Endothelial cell (in vitro differentiated cells): Measurements from ENCODE around the gene ZBTB22. TPM values are rescaled to one million over a fixed set of nuclear protein-coding genes. Genes with fewer than 3 reads are reported as not detected.
"Not testable (repeated sequence)": the region's sequence is repeated elsewhere in the genome, so short reads cannot be mapped to it uniquely, and the experiment has no call there.

ENCODE experiments used
- DNase-seq: peaks from one replicate; pipeline ENCODE4 v3.0.0; 2021; ENCODE audit warnings: low spot score
- H3K27ac Mint-ChIP-seq: one replicate; pipeline ENCODE4 v1.8.0; 2021; ENCODE audit warnings: mixed read lengths, inconsistent platforms; ENCODE audit not compliant: unreplicated experiment
- H3K27me3 Mint-ChIP-seq: one replicate; pipeline ENCODE4 v1.8.0; 2021; ENCODE audit warnings: mild to moderate bottlenecking, moderate library complexity, mixed read lengths, inconsistent platforms; ENCODE audit not compliant: unreplicated experiment
- H3K36me3 Mint-ChIP-seq: one replicate; pipeline ENCODE4 v1.8.0; 2021; ENCODE audit warnings: mild to moderate bottlenecking, low read depth, mixed read lengths, inconsistent platforms; ENCODE audit not compliant: unreplicated experiment
- H3K4me1 Mint-ChIP-seq: one replicate; pipeline ENCODE4 v1.8.0; 2021; ENCODE audit warnings: mild to moderate bottlenecking, mixed read lengths, inconsistent platforms; ENCODE audit not compliant: unreplicated experiment
- H3K4me3 Mint-ChIP-seq: one replicate; pipeline ENCODE4 v1.8.0; 2021; ENCODE audit warnings: mild to moderate bottlenecking, mixed read lengths, inconsistent platforms; ENCODE audit not compliant: unreplicated experiment
- H3K9me3 Mint-ChIP-seq: one replicate; pipeline ENCODE4 v1.8.0; 2021; ENCODE audit warnings: mixed read lengths, inconsistent platforms; ENCODE audit not compliant: unreplicated experiment
- CTCF ChIP-seq: fragments of 200-600 bp; sonication (generic); IDR thresholded peaks from one replicate; pipeline ENCODE4 v1.5.0; 2021; ENCODE audit warnings: antibody characterized with exemption; ENCODE audit not compliant: unreplicated experiment
- long read RNA-seq: library from polyadenylated mRNA; unstranded; transcript quantifications from one replicate; pipeline ENCODE4 v2.0.0, GENCODE V29; 2020; ENCODE audit not compliant: unreplicated experiment
- total RNA-seq: library from RNA; stranded (reverse); fragmentation: NEBNext Ultra II Directional; extraction: Animal tissue kit (Norgen Biotek cat#: 25700); gene quantifications from one replicate; pipeline ENCODE4 v1.2.1, GENCODE V29; 2021; ENCODE audit not compliant: unreplicated experiment

Gene ZBTB22
- 16.9 TPM for total RNA-seq
- long read RNA-seq, result 0 reads

GRCh38 chr6:33317669-33318425 lies at the start of gene ZBTB22:
Gene ZBTB22, minus strand, starts transcription at chr6:33317744. Its CDS starts 828 bp downstream, at chr6:33316916.
- H3K4me1 Mint-ChIP-seq, result peaks cover 54% of the 10 kb centered on the region
- H3K27ac Mint-ChIP-seq, result peak within 1 kb of the TSS; percentile 64
- peaks cover 17% of the 10 kb centered on the region for H3K27me3 Mint-ChIP-seq
- peaks cover 32% of the 10 kb centered on the region for H3K36me3 Mint-ChIP-seq
- peak within 1 kb of the TSS; percentile 97 for H3K4me3 Mint-ChIP-seq
- TF ChIP-seq CTCF, result no peak
- peak; percentile 95 for DNase-seq
- no peaks in the 10 kb centered on the region for H3K9me3 Mint-ChIP-seq

DNA sequence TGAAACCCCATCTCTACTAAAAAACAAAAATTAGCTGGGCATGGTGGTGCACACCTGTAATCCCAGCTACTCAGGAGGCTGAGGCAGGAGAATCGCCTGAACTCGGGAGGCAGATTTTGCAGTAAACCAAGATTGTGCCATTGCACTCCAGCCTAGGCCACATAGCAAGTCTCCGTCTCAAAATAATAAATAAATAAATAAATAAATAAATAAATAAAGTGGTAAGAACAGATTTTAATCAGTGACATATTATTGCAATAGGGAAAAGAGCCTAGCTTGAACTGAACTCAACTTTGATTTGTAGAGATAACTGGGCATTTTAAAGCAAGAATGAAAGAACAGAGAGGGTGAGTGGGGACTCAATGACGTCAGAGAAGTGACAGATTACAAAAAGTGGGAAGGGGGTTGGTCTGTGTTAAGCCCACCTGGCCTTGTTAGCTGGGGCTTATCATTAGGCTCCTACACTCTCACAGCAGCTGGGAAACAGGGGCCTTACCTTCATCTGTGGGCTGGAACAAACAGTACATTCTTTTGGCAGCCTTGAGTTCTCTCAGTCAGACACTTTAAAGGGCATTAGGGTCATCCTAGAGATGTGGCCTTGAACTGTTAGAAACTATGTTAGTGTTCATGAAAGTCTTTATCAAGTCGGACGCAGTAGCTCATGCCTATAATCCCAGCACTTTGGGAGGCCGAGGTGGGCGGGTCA lies 49.6 kb upstream of the ZBTB22 start:
- Mint-ChIP-seq H3K36me3 (no peaks in the 10 kb centered on the region), H3K4me1 (peaks cover 4% of the 10 kb centered on the region), H3K4me3 (no peak overlapping the region), H3K27me3 (peaks cover 1% of the 10 kb centered on the region), H3K9me3 (no peaks in the 10 kb centered on the region), H3K27ac (no peak overlapping the region)
- TF ChIP-seq CTCF, result no peak
- DNase-seq, result no peak

- not testable (repeated sequence) for H3K9me3 Mint-ChIP-seq, DNase-seq, H3K4me3 Mint-ChIP-seq, H3K36me3 Mint-ChIP-seq, H3K4me1 Mint-ChIP-seq, H3K27ac Mint-ChIP-seq, H3K27me3 Mint-ChIP-seq
These were observed 47.8 kb upstream of the ZBTB22 start for GRCh38 chr6:33365206-33365971.

- H3K9me3 Mint-ChIP-seq, H3K27ac Mint-ChIP-seq, DNase-seq, H3K27me3 Mint-ChIP-seq, H3K36me3 Mint-ChIP-seq, H3K4me1 Mint-ChIP-seq, H3K4me3 Mint-ChIP-seq: not testable (repeated sequence)
These were observed 47.1 kb upstream of the ZBTB22 start for GRCh38 chr6:33364475-33365205.

- not testable (repeated sequence) for H3K4me1 Mint-ChIP-seq, H3K27me3 Mint-ChIP-seq, H3K27ac Mint-ChIP-seq, H3K36me3 Mint-ChIP-seq, DNase-seq, H3K4me3 Mint-ChIP-seq, H3K9me3 Mint-ChIP-seq
These were observed 45.9 kb upstream of the ZBTB22 start for GRCh38 chr6:33363486-33363885.

GRCh38 chr6:33359331-33359730 lies 41.8 kb upstream of the ZBTB22 start:
- no peaks in the 10 kb centered on the region for H3K9me3 Mint-ChIP-seq
- H3K27me3 Mint-ChIP-seq, result peaks cover 2% of the 10 kb centered on the region
- H3K27ac Mint-ChIP-seq, result no peak overlapping the region
- no peak overlapping the region for H3K4me3 Mint-ChIP-seq
- no peak for TF ChIP-seq CTCF
- DNase-seq, result no peak
- peaks cover under 1% of the 10 kb centered on the region for H3K4me1 Mint-ChIP-seq
- H3K36me3 Mint-ChIP-seq, result peaks cover 3% of the 10 kb centered on the region

- H3K4me3 Mint-ChIP-seq, H3K9me3 Mint-ChIP-seq, DNase-seq, H3K27me3 Mint-ChIP-seq, H3K27ac Mint-ChIP-seq, H3K4me1 Mint-ChIP-seq, H3K36me3 Mint-ChIP-seq: not testable (repeated sequence)
These were observed 39.8 kb upstream of the ZBTB22 start for GRCh38 chr6:33357160-33357871.
